SU-DHL-6 (cell line): ENCODE measurements around the gene ZNF84.

Experiments
- H2AFZ ChIP-seq: fragments of 200-600 bp; sonication (generic); 2 replicates; pipeline ENCODE4 v1.6.1; 2014; ENCODE audit warnings: low read depth, mild to moderate bottlenecking, moderate library complexity, mixed read lengths, antibody characterized with exemption, low read length; ENCODE audit not compliant: severe bottlenecking
- H3F3A ChIP-seq: fragments of 200-600 bp; shearing (Covaris generic); 2 replicates; pipeline ENCODE4 v1.6.0; 2016; ENCODE audit warnings: antibody characterized with exemption, mild to moderate bottlenecking; ENCODE audit not compliant: insufficient read depth
- H3K27ac ChIP-seq: fragments of 200-600 bp; sonication (generic); 2 replicates; pipeline ENCODE4 v1.5.1; 2016; ENCODE audit warnings: low read depth, mild to moderate bottlenecking, low read length, moderate library complexity, mixed read lengths
- H3K27me3 ChIP-seq: fragments of 200-600 bp; sonication (generic), shearing (Covaris generic); 2 replicates; pipeline ENCODE4 v1.6.0; 2014; ENCODE audit warnings: mild to moderate bottlenecking, low read length
- H3K36me3 ChIP-seq: fragments of 200-600 bp; sonication (generic); 2 replicates; pipeline ENCODE4 v1.6.1; 2014; ENCODE audit warnings: mild to moderate bottlenecking, low read length, mixed read lengths
- H3K4me2 ChIP-seq: fragments of 300-600, 200-600 bp; shearing (Covaris generic), sonication (generic); 2 replicates; pipeline ENCODE4 v1.6.0; 2014; ENCODE audit warnings: low read length, low read depth, mild to moderate bottlenecking; ENCODE audit not compliant: poor library complexity, severe bottlenecking
- H3K4me3 ChIP-seq: fragments of 200-600 bp; sonication (generic); 2 replicates; pipeline ENCODE4 v1.5.1; 2014; ENCODE audit warnings: antibody characterized with exemption, low read length, mild to moderate bottlenecking, mixed read lengths; ENCODE audit not compliant: insufficient read depth, poor library complexity, severe bottlenecking
- H3K79me2 ChIP-seq: fragments of 200-600 bp; sonication (generic); 2 replicates; pipeline ENCODE4 v1.6.1; 2014; ENCODE audit warnings: mild to moderate bottlenecking, low read length, moderate library complexity; ENCODE audit not compliant: insufficient read depth
- H3K9ac ChIP-seq: fragments of 200-600 bp; sonication (generic); 2 replicates; pipeline ENCODE4 v1.7.0; 2014; ENCODE audit warnings: mild to moderate bottlenecking, low read length
- H3K9me2 ChIP-seq: fragments of 200-600 bp; sonication (generic); replicated peaks from 2 replicates; pipeline ENCODE4 v1.6.1; 2014; ENCODE audit warnings: low read length; ENCODE audit not compliant: insufficient read depth
- H3K9me3 ChIP-seq: fragments of 200-600 bp; sonication (generic); 2 replicates; pipeline ENCODE4 v1.6.1; 2014; ENCODE audit warnings: low read length, mixed read lengths; ENCODE audit not compliant: insufficient read depth
- H4K20me1 ChIP-seq: fragments of 200-600 bp; sonication (generic); 2 replicates; pipeline ENCODE4 v1.6.1; 2014; ENCODE audit warnings: low read depth, mild to moderate bottlenecking, antibody characterized with exemption, low read length, moderate library complexity, mixed read lengths
- CTCF ChIP-seq: fragments of 200-600 bp; sonication (generic); IDR thresholded peaks from one replicate; pipeline ENCODE4 v1.5.1; 2017; ENCODE audit warnings: antibody characterized with exemption, mild to moderate bottlenecking, low read length, moderate library complexity; ENCODE audit not compliant: insufficient read depth, poor library complexity, severe bottlenecking
- EZH2phosphoT487 ChIP-seq: fragments of 200-600 bp; sonication (generic), shearing (Covaris generic); conservative IDR thresholded peaks from 2 replicates; pipeline ENCODE4 v1.6.1; 2018; ENCODE audit warnings: mild to moderate bottlenecking, antibody characterized with exemption, low read length, moderate library complexity, mixed read lengths

ZNF84 gene

GRCh38 chr12:133046698-133047097 lies 9.4 kb downstream of the ZNF84 start:
- Histone ChIP-seq H3K27me3 (no peaks in the 10 kb centered on the region), H3K9me3 (peaks cover 84% of the 10 kb centered on the region; the same call in 1 of the 2 replicates), H3K4me3 (no peak overlapping the region), H4K20me1 (no peaks in the 10 kb centered on the region), H2AFZ (no peak overlapping the region), H3K27ac (no peak overlapping the region), H3K9me2 (no peaks in the 10 kb centered on the region), H3K4me2 (no peak overlapping the region), H3K36me3 (peaks cover 93% of the 10 kb centered on the region), H3K9ac (no peak overlapping the region), H3K79me2 (peaks cover 3% of the 10 kb centered on the region; the same call in 1 of the 2 replicates), H3F3A (no peaks in the 10 kb centered on the region)
- TF ChIP-seq CTCF (no peak), EZH2phosphoT487 (no peak)

- H3K4me2 ChIP-seq, result no peak overlapping the region
- H3K27ac ChIP-seq, result no peak overlapping the region
- H3K9me2 ChIP-seq, result no peaks in the 10 kb centered on the region
- H3K9ac ChIP-seq, result no peak overlapping the region
- peaks cover 49% of the 10 kb centered on the region for H3K36me3 ChIP-seq
- H3F3A ChIP-seq, result peaks cover 10% of the 10 kb centered on the region
- no peaks in the 10 kb centered on the region for H4K20me1 ChIP-seq
- no peaks in the 10 kb centered on the region for H3K27me3 ChIP-seq
- H3K79me2 ChIP-seq, result no peaks in the 10 kb centered on the region
- TF ChIP-seq EZH2phosphoT487 (no peak), CTCF (no peak)
- no peak overlapping the region for H2AFZ ChIP-seq
- H3K9me3 ChIP-seq, result peaks cover 76% of the 10 kb centered on the region
- H3K4me3 ChIP-seq, result no peak overlapping the region
These were observed 20.1 kb downstream of the ZNF84 start for GRCh38 chr12:133057446-133057845.

GRCh38 chr12:133058203-133059113 lies 21.1 kb downstream of the ZNF84 start:
- Histone ChIP-seq H3K4me3 (no peak overlapping the region), H4K20me1 (no peaks in the 10 kb centered on the region), H3K9me2 (no peaks in the 10 kb centered on the region), H3K27ac (no peak overlapping the region), H2AFZ (no peak overlapping the region), H3K27me3 (no peaks in the 10 kb centered on the region), H3F3A (peaks cover 10% of the 10 kb centered on the region), H3K36me3 (peaks cover 39% of the 10 kb centered on the region), H3K9me3 (peaks cover 80% of the 10 kb centered on the region), H3K79me2 (no peaks in the 10 kb centered on the region), H3K9ac (no peak overlapping the region), H3K4me2 (no peak overlapping the region)
- TF ChIP-seq CTCF, result no peak
- no peak for TF ChIP-seq EZH2phosphoT487
